GM18870 (cell line): ENCODE results near the gene ZC2HC1C.
"Not testable (repeated sequence)": the region's sequence is repeated elsewhere in the genome, so short reads cannot be mapped to it uniquely, and the experiment has no call there.

ENCODE experiments used
- ATAC-seq: cut with Tn5 transposase; IDR thresholded peaks from one replicate; pipeline ENCODE4 v1.9.1; 2021; ENCODE audit warnings: moderate library complexity; ENCODE audit not compliant: unreplicated experiment

The ZC2HC1C gene

GRCh38 chr14:75090353-75090752, 20.9 kb downstream of the ZC2HC1C start:
- no peak for ATAC-seq

GRCh38 chr14:75091251-75091650, 21.8 kb downstream of the ZC2HC1C start:
- no peak for ATAC-seq

- ATAC-seq: no peak
Measured at GRCh38 chr14:75092698-75093097, 23.3 kb downstream of the ZC2HC1C start.

- no peak for ATAC-seq
Measured at GRCh38 chr14:75094896-75095295, 25.5 kb downstream of the ZC2HC1C start.

GRCh38 chr14:75095690-75096089, 26.2 kb downstream of the ZC2HC1C start:
- no peak for ATAC-seq

GRCh38 chr14:75096959-75097358, 27.5 kb downstream of the ZC2HC1C start:
- ATAC-seq: no peak

GRCh38 chr14:75098212-75098611, 28.8 kb downstream of the ZC2HC1C start:
- ATAC-seq: no peak

- no peak for ATAC-seq
Measured at GRCh38 chr14:75098682-75099081, 29.2 kb downstream of the ZC2HC1C start.

- ATAC-seq: no peak
Measured at GRCh38 chr14:75101491-75101890, 32.0 kb downstream of the ZC2HC1C start.

- no peak for ATAC-seq
Measured at GRCh38 chr14:75107186-75107585, 37.7 kb downstream of the ZC2HC1C start.

GRCh38 chr14:75109877-75110276, 40.4 kb downstream of the ZC2HC1C start:
- ATAC-seq: no peak

- ATAC-seq: no peak
Measured at GRCh38 chr14:75113932-75114539, 44.6 kb downstream of the ZC2HC1C start.

- ATAC-seq: no peak
Measured at GRCh38 chr14:75119056-75119455, 49.6 kb downstream of the ZC2HC1C start.

GRCh38 chr14:75120541-75121291, 51.3 kb downstream of the ZC2HC1C start:
- ATAC-seq: no peak

- ATAC-seq: no peak
Measured at GRCh38 chr14:75121552-75121951, 52.1 kb downstream of the ZC2HC1C start.

- ATAC-seq: no peak
Measured at GRCh38 chr14:75123991-75124390, 54.5 kb downstream of the ZC2HC1C start.

- no peak for ATAC-seq
Measured at GRCh38 chr14:75125617-75126016, 56.2 kb downstream of the ZC2HC1C start.

- no peak for ATAC-seq
Measured at GRCh38 chr14:75126121-75126544, 56.7 kb downstream of the ZC2HC1C start.

- ATAC-seq: peak; percentile 72
Measured at GRCh38 chr14:75126679-75127473, 57.4 kb downstream of the ZC2HC1C start, which contains the start of gene NEK9. Gene NEK9, minus strand, starts transcription at chr14:75127048. Its CDS starts 127 bp downstream, at chr14:75126921.

- ATAC-seq: not testable (repeated sequence)
Measured at GRCh38 chr14:75127474-75127820, 58.0 kb downstream of the ZC2HC1C start.

GRCh38 chr14:75127903-75128595, 58.6 kb downstream of the ZC2HC1C start:
- no peak for ATAC-seq
